Left lung (tissue), 10 donors: ENCODE measurements around the gene DNAH8. TPM values are rescaled to one million over a fixed set of nuclear protein-coding genes. Genes with fewer than 3 reads are reported as not detected.

Experiments used
- ATAC-seq: fragments of 200-7000 bp; cut with Tn5 transposase; one replicate; pipeline ENCODE4 v1.9.1; 2020; ENCODE audit warnings: moderate library complexity
- DNase-seq, 4 donors: peaks; one replicate each; pipeline ENCODE4 v3.0.0-alpha.2; 2013 to 2020
- H3K27ac ChIP-seq, 2 donors: fragments of 200-600 bp; sonication (generic) in 1 of 2; one replicate each; pipeline versions ENCODE4 v1.5.0 to v1.8.0; 2020 to 2021
- H3K27me3 ChIP-seq, 2 donors: fragments of 200-600 bp; sonication (generic) in 1 of 2; one replicate each; pipeline versions ENCODE4 v1.5.0 to v1.8.0; 2020 to 2021
- H3K36me3 ChIP-seq, 2 donors: fragments of 200-600 bp; sonication (generic) in 1 of 2; one replicate each; pipeline versions ENCODE4 v1.5.0 to v1.8.0; 2020 to 2021
- H3K4me1 ChIP-seq, 2 donors: fragments of 200-600 bp; one replicate each; pipeline ENCODE4 v1.8.0; 2021
- H3K4me3 ChIP-seq, 2 donors: fragments of 200-600 bp; sonication (generic) in 1 of 2; one replicate each; pipeline versions ENCODE4 v1.5.0 to v1.8.0; 2020 to 2021; ENCODE audit warnings: mild to moderate bottlenecking in 1 of 2
- H3K9me3 ChIP-seq, 2 donors: fragments of 200-600 bp; sonication (generic) in 1 of 2; one replicate each; pipeline versions ENCODE4 v1.5.0 to v1.8.0; 2020 to 2021
- intact Hi-C, 2 donors: fragments of 100-400 bp; cut with DNase I; formaldehyde crosslinking; loops; one replicate each; pipeline versions ENCODE4 v1.11.2 to v1.14.2; 2022
- polyA plus RNA-seq, 6 donors: library from polyadenylated mRNA; unstranded; fragments of 120-200 nt; gene quantifications; one replicate each; pipeline ENCODE4 v1.2.1, GENCODE V29; 2013; ENCODE audit not compliant: insufficient read length in 6 of 6
- total RNA-seq, 2 donors: library from RNA; stranded (reverse); fragmentation: NEBNext Ultra II Directional; extraction: Animal tissue kit (Norgen Biotek cat#: 25700); gene quantifications; one replicate each; pipeline ENCODE4 v1.2.1, GENCODE V29; 2021
- TF ChIP-seq, protein P1 (sequence below), 2 donors: fragments of 200-600 bp; sonication (generic) in 1 of 2; IDR thresholded peaks; one replicate each; pipeline versions ENCODE4 v1.5.0 to v1.8.0; 2021; ENCODE audit warnings: antibody characterized with exemption in 2 of 2
- donor health status: DM: no; HTN: yes; CAD: no.
- donor health status: DM: no; HTN: no; CAD: no.

DNAH8 gene
- total and polyA plus RNA-seq, 8 donors, result 0.03 to 0.34 (median 0.08) TPM

GRCh38 chr6:38701551-38701950, 13.6 kb upstream of the DNAH8 start:
- Histone ChIP-seq H3K27ac (no peak overlapping the region), H3K4me3 (peak overlapping the region in 1 of 2 donors; percentile 65), H3K27me3 (no peaks in the 10 kb centered on the region), H3K9me3 (peaks cover 0 to 15% of the 10 kb centered on the region in 2 donors), H3K36me3 (no peaks in the 10 kb centered on the region), H3K4me1 (peaks cover 0 to 9% of the 10 kb centered on the region in 2 donors)
- ATAC-seq, result no peak
- intact Hi-C loops, result no loop called here
- no peak for DNase-seq
- TF ChIP-seq, protein P1, sequence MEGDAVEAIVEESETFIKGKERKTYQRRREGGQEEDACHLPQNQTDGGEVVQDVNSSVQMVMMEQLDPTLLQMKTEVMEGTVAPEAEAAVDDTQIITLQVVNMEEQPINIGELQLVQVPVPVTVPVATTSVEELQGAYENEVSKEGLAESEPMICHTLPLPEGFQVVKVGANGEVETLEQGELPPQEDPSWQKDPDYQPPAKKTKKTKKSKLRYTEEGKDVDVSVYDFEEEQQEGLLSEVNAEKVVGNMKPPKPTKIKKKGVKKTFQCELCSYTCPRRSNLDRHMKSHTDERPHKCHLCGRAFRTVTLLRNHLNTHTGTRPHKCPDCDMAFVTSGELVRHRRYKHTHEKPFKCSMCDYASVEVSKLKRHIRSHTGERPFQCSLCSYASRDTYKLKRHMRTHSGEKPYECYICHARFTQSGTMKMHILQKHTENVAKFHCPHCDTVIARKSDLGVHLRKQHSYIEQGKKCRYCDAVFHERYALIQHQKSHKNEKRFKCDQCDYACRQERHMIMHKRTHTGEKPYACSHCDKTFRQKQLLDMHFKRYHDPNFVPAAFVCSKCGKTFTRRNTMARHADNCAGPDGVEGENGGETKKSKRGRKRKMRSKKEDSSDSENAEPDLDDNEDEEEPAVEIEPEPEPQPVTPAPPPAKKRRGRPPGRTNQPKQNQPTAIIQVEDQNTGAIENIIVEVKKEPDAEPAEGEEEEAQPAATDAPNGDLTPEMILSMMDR (IDR thresholded peaks at IDR 0.05), result no peak

DNA sequence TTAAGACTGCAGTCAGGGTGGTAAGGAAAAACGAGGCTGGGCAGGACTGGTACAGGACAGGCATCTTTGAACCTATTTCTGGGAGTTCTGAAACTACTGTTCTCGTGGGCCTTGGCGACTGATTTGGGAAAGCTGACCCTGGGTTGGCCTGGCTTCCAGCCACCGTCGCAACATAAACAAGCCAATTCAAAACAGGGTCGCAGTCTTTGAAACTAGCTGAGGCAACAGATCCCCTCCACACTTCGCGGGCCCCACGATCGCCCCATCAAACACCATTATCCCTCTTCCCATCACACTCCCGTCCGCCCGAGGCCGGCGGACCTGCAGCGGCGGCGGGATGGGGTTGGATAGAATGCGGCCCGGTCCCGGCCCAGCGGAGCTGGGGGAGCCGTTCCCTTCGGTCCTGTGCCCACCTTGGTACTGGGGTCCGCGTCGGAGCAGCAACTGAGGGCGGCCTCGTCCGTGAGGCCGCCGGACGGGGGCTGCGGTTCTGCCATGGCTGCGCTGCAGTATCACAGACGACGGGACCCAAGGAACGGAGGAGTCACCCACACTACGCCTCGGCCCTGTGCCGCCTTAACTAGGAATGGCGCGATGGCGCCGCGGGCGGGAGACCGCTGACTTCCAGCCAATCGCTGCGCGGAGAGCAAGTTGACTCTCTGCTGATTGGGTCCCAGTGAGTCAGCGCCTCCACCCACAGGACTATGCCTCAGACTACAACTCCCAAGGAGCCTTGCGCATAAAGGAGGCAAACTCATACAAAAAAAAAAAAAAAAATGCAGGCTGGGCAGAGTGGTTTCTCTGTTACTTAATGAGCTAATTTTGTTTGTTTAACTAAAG, 12.3 kb upstream of the DNAH8 start, which contains the start of gene GLO1:
GLO1 (minus strand) TSS at position 588 of the 840 bp plus-strand sequence; CDS start at position 497, 91 bp downstream.
- no peaks in the 10 kb centered on the region for H3K36me3 ChIP-seq
- ATAC-seq (peak; percentile 100), DNase-seq (peak; percentile 97 to 99 (median 98))
- intact Hi-C loops, result no loop called here
- peak within 1 kb of the TSS; percentile 90 to 94 for H3K27ac ChIP-seq
- H3K4me3 ChIP-seq, result peak within 1 kb of the TSS; percentile 53 to 65
- H3K9me3 ChIP-seq, result peaks cover 0 to 15% of the 10 kb centered on the region in 2 donors
- peaks cover 0 to 9% of the 10 kb centered on the region in 2 donors for H3K4me1 ChIP-seq
- no peaks in the 10 kb centered on the region for H3K27me3 ChIP-seq
- TF ChIP-seq, protein P1 (IDR thresholded peaks at IDR 0.05), result no peak

- Histone ChIP-seq H3K4me1 (peaks cover 0 to 9% of the 10 kb centered on the region in 2 donors), H3K36me3 (no peaks in the 10 kb centered on the region), H3K4me3 (no peak overlapping the region), H3K27me3 (no peaks in the 10 kb centered on the region), H3K9me3 (peaks cover 0 to 15% of the 10 kb centered on the region in 2 donors), H3K27ac (no peak overlapping the region)
- DNase-seq (peak in 2 of 4 donors; percentile 17 to 25), ATAC-seq (no peak)
- intact Hi-C loops, result no loop called here
- TF ChIP-seq, protein P1 (IDR thresholded peaks at IDR 0.05), result no peak
Measured at GRCh38 chr6:38703949-38704590, 11.0 kb upstream of the DNAH8 start.

DNA sequence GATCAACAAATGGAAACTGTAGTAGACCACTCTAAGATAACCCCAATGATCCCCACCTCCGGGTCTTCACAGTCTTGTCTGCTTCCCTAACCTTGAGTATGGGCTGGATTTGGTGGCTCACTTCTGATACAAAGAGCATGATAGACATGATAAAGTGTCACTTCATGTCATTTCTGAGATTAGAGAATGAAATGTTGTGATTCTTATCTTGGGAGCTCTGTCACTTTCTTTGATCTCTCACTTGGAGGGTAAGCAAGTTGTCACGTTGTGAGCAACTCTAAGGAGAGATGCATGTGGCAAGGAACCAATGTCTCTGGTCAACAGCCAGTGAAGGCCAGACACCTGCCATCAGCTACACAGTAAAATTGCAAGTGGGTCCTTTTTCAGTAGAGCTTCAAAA, 9.2 kb upstream of the DNAH8 start:
- H3K36me3 ChIP-seq, result no peaks in the 10 kb centered on the region

More for the DNA sequence above, 9.2 kb upstream of the DNAH8 start:
- Histone ChIP-seq H3K4me1 (peaks cover 0 to 9% of the 10 kb centered on the region in 2 donors), H3K4me3 (no peak overlapping the region), H3K9me3 (peaks cover 0 to under 1% of the 10 kb centered on the region in 2 donors), H3K27me3 (no peaks in the 10 kb centered on the region), H3K27ac (no peak overlapping the region)
- intact Hi-C loops, result no loop called here
- TF ChIP-seq, protein P1 (IDR thresholded peaks at IDR 0.05), result no peak
- DNase-seq (no peak), ATAC-seq (no peak)
